GM10266 (cell line): ENCODE data around the gene TNFRSF19.

Experiments used
- DNase-seq: peaks from one replicate; pipeline ENCODE4 v3.0.0; 2012; ENCODE audit errors: extremely low spot score
- CTCF ChIP-seq: IDR thresholded peaks from 2 replicates; pipeline ENCODE4 v1.5.1; 2012; ENCODE audit warnings: mild to moderate bottlenecking, low read depth; ENCODE audit not compliant: control insufficient read depth, insufficient read depth; ENCODE audit errors: missing control alignments

Gene TNFRSF19

GRCh38 chr13:23549724-23550123, 20.5 kb upstream of the TNFRSF19 start:
- no peak for DNase-seq
- TF ChIP-seq CTCF, result no peak

DNA sequence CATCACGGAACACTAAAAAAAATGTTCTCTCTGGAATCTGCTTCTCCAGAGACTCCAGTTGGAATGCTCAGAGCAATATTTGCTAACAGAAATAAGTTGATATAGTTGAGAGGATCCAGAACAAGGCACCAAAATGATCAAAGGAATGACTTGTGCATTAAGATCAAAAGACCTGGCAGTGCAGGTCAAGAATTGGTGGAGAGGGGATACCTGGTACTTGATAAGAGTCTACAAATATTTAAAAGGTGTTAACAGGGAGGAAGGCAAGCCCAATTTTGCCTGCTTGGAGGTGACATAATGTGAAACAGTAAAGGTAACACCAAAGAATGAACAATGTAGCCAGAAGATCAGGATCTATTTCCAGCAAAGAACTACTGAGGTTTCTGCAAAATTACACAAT, 20.0 kb upstream of the TNFRSF19 start:
- TF ChIP-seq CTCF, result no peak
- DNase-seq, result no peak

DNA sequence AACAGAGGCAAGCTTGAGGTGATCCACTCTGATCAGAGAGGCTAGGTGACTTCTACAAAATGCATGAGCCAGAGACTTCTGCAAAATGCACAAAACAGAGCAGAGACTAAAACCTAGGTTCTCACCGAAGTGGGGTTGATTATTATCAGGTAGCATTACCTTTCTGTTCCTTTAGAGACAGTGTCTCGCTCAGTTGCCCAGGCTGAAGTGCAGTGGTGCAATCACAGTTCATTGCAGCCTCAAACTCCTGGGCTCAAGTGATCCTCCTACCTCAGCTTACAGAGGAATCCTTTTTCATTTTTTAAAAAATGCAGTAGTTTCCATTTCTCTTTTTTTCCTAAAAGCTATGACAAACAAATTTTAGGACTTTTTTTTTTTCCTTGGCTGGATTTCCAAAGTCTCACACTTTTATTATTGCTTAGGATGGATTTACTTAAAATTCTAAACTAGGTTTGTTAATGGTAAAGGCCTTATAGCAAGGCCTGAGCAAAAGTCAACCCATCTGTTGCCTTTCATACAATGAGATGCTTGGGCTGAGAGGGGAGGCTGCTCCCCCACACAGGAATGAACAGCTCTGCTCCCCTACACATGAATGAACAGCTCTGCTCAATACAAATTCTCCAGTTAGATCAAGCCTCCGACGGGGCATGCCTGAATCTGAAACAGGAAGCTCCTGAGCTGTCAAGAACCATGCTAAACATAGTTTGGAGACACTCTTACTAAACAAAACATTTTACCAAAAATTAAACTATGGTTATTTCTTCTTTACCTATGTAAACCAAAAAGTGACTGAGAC, 18.8 kb upstream of the TNFRSF19 start:
- no peak for TF ChIP-seq CTCF
- no peak for DNase-seq

GRCh38 chr13:23552171-23552570, 18.0 kb upstream of the TNFRSF19 start:
- no peak for DNase-seq
- no peak for TF ChIP-seq CTCF

DNA sequence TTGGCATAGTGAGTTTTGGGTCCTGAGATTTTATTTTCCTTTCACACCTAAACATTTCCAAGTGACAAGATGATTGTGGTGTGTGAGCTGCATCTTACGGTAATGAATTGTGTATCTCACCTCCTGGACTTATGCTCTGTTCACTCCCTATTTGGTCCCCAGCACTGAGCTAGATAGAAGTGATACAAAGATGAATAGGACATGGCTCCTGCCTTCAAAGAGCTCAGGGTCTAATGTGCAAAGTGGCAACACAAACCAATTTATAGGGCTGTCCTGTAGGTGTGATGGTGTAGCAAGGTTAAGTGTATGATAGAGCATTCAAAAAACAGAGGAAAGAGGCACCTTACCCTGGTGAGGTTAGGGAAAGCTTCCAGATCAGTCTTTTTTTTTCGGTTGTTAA, 17.6 kb upstream of the TNFRSF19 start:
- DNase-seq, result no peak
- TF ChIP-seq CTCF, result no peak

- no peak for TF ChIP-seq CTCF
- DNase-seq, result no peak
Measured at GRCh38 chr13:23554000-23554399, 16.2 kb upstream of the TNFRSF19 start.

GRCh38 chr13:23557043-23557442, 13.2 kb upstream of the TNFRSF19 start:
- DNase-seq, result no peak
- no peak for TF ChIP-seq CTCF
